NCI-H526 (cell line): ENCODE measurements around the gene INPP5A.

ENCODE experiments used
- DNase-seq, 2 experiments: peaks; one replicate each; lab custom pipeline; 2025; lab: John Stamatoyannopoulos, UW

The INPP5A gene

GRCh38 chr10:132708441-132708840 lies 170.9 kb downstream of the INPP5A start:
- DNase-seq = peak in 1 of 2 experiments; percentile 8

- no peak for DNase-seq
Observed at GRCh38 chr10:132708936-132709335, 171.3 kb downstream of the INPP5A start.

- no peak for DNase-seq
Observed at GRCh38 chr10:132709471-132709951, 171.9 kb downstream of the INPP5A start.

- no peak for DNase-seq
Observed at GRCh38 chr10:132710036-132710686, 172.6 kb downstream of the INPP5A start.

GRCh38 chr10:132710746-132711612 lies 173.4 kb downstream of the INPP5A start:
- DNase-seq = no peak

GRCh38 chr10:132711613-132712121 lies 174.1 kb downstream of the INPP5A start:
- no peak for DNase-seq

GRCh38 chr10:132712291-132712690 lies 174.7 kb downstream of the INPP5A start:
- DNase-seq = no peak

- DNase-seq = no peak
Observed at GRCh38 chr10:132712743-132713142, 175.2 kb downstream of the INPP5A start.

- DNase-seq = no peak
Observed at GRCh38 chr10:132713421-132714095, 176.0 kb downstream of the INPP5A start.

GRCh38 chr10:132714096-132714985 lies 176.8 kb downstream of the INPP5A start:
- DNase-seq = no peak

- no peak for DNase-seq
Observed at GRCh38 chr10:132714986-132715775, 177.6 kb downstream of the INPP5A start.

- no peak for DNase-seq
Observed at GRCh38 chr10:132715776-132716680, 178.4 kb downstream of the INPP5A start.

GRCh38 chr10:132716691-132717490 lies 179.3 kb downstream of the INPP5A start:
- DNase-seq = no peak

- DNase-seq = no peak
Observed at GRCh38 chr10:132721725-132722124, 184.1 kb downstream of the INPP5A start.

GRCh38 chr10:132722394-132723329 lies 185.1 kb downstream of the INPP5A start:
- no peak for DNase-seq

- no peak for DNase-seq
Observed at GRCh38 chr10:132723330-132723970, 185.9 kb downstream of the INPP5A start.

GRCh38 chr10:132724446-132724845 lies 186.9 kb downstream of the INPP5A start:
- no peak for DNase-seq
